ENCODE measurements around the gene KSR1. TPM values are rescaled to one million over a fixed set of nuclear protein-coding genes. Genes with fewer than 3 reads are reported as not detected.
A peak's percentile ranks its signal among the peaks of the same experiment; 100 is the strongest.

The KSR1 gene
- total and polyA plus RNA-seq, 10 of the 15 experiments (the other 5 are each of a cell fraction or from before 2014, with no cell fraction given): 0.97 to 66.6 (median 22.9) TPM

- ATAC-seq (peak; percentile 18; the same call in 2 of the 3 replicates), FAIRE-seq (peak; percentile 18), DNase-seq (ENCODE audit: low read depth, low spot score) (no peak)
- in situ Hi-C loops (cut with MboI) (no loop called here), intact Hi-C loops (cut with micrococcal nuclease; ENCODE audit: unreplicated experiment) (no loop called here)
- H3K4me1 ChIP-seq (ENCODE audit: control insufficient read depth, insufficient read depth, low read length): peaks cover 30% of the 10 kb centered on the region
- no peak overlapping the region for H2AFZ ChIP-seq (ENCODE audit: control insufficient read depth, low read depth, low read length)
- no peak overlapping the region for H3K9ac ChIP-seq (ENCODE audit: control insufficient read depth, insufficient read depth, low read length)
- WGBS (ENCODE audit: insufficient coverage, insufficient replicate concordance, low lambda C conversion rate, missing lambda C conversion rate): 78% methylated on average over 10 of the region's 10 CpGs
- no peaks in the 10 kb centered on the region for H3K9me3 ChIP-seq (replicated peaks; ENCODE audit: control insufficient read depth, insufficient read depth, low read length)
- no peak overlapping the region for H3K4me3 ChIP-seq
- peak overlapping the region; percentile 45; the same call in 1 of the 2 replicates for H3K27ac ChIP-seq (ENCODE audit: control insufficient read depth, insufficient read depth)
- peaks cover 0 to 19% of the 10 kb centered on the region in 2 experiments; a peak in 3 of 4 replicates for H3K36me3 ChIP-seq (ENCODE audit: control insufficient read depth in 2 of 2, insufficient read depth in 2 of 2, low read length in 1 of 2)
- TF ChIP-seq SMARCA5 (IDR thresholded peaks at IDR 0.05): peak; percentile 84
- 0 out of 2 replicates have a peak, but pooled peaks have one; percentile 32 for TF ChIP-seq NKRF (conservative IDR thresholded peaks at IDR 0.05)
- TF ChIP-seq ZNF384 (IDR thresholded peaks at IDR 0.05; ENCODE audit: borderline replicate concordance, low read depth, low read length): no peak
- 0 out of 2 replicates have a peak, but pooled peaks have one; percentile 36 for TF ChIP-seq NFXL1 (IDR thresholded peaks at IDR 0.05; ENCODE audit: borderline replicate concordance)
- no peak for TF ChIP-seq MXI1 (IDR thresholded peaks at IDR 0.05; ENCODE audit: low read depth, low read length)
- BruUV-seq (replicated peaks): no TSS peak
- peak overlapping the region; percentile 63; the same call in 1 of the 2 replicates for H3K4me2 ChIP-seq (ENCODE audit: control insufficient read depth, insufficient read depth)
- ChIA-PET CTCF (interaction anchor here (0.9 to 2.9 kb wide), 12 partner anchors 9 to 342 kb away, joined by 3 to 17 read pairs (median 4); partner anchors contain the start of gene KSR1), POLR2A (interaction anchor here (1.0 to 1.2 kb wide), 4 partner anchors 31 to 106 kb away, joined by 3 to 6 read pairs (median 4); no protein-coding TSS in a partner anchor), SMC1A (ENCODE audit: uncharacterized antibody, unreplicated experiment) (interaction anchor here (0.9 to 4.2 kb wide), 14 partner anchors 9 to 339 kb away, joined by 3 to 20 read pairs (median 4); partner anchors contain the start of gene KSR1), RAD21 (ENCODE audit: unreplicated experiment) (interaction anchor here (0.5 to 2.4 kb wide), 17 partner anchors 8 to 333 kb away, joined by 3 to 22 read pairs (median 4); no protein-coding TSS in a partner anchor)
- peaks cover 9% of the 10 kb centered on the region for H3K79me2 ChIP-seq (ENCODE audit: control insufficient read depth, insufficient read depth, low read length)
- H4K20me1 ChIP-seq (ENCODE audit: control insufficient read depth, insufficient read depth): peaks cover 3% of the 10 kb centered on the region; the same call in 1 of the 2 replicates
- no peaks in the 10 kb centered on the region for H3K27me3 ChIP-seq (replicated peaks in 1 of 2; ENCODE audit: control insufficient read depth in 2 of 2, insufficient read depth in 2 of 2, low read length in 1 of 2)
Observed at GRCh38 chr17:27577884-27578717, 121.9 kb downstream of the KSR1 start.

Measured in GM12878 (cell line).